Erythroblast (primary cell): ENCODE measurements around the gene NMUR1.

Experiments used
- GATA1 ChIP-seq: IDR thresholded peaks from 2 replicates; pipeline ENCODE4 v1.6.1; 2011; ENCODE audit warnings: low read depth, mild to moderate bottlenecking, control low read depth, low read length, moderate library complexity
- POLR2A ChIP-seq: IDR thresholded peaks from 2 replicates; pipeline ENCODE4 v1.6.1; 2011; ENCODE audit warnings: mild to moderate bottlenecking, low read length

- TF ChIP-seq POLR2A (no peak), GATA1 (no peak)
These were observed 6.6 kb downstream of the NMUR1 start for GRCh38 chr2:231523451-231524285.
